Thyroid gland (tissue), 4 donors: ENCODE data around the gene TSSK1B. TPM values are rescaled to one million over a fixed set of nuclear protein-coding genes. Genes with fewer than 3 reads are reported as not detected.

Experiments used
- DNase-seq, 2 donors: peaks; one replicate each; pipeline ENCODE4 v3.0.0-alpha.2; 2019
- H3K27ac ChIP-seq, 3 donors: fragments of 200-600 bp; sonication (generic); 1 replicate in 2 of 3; 2 replicates in 1 of 3; pipeline ENCODE4 v1.5.1; 2016 to 2019; ENCODE audit warnings: mild to moderate bottlenecking in 1 of 3, moderate library complexity in 1 of 3
- H3K27me3 ChIP-seq: fragments of 200-600 bp; sonication (generic); one replicate; pipeline ENCODE4 v1.5.1; 2019
- H3K36me3 ChIP-seq, 2 donors: fragments of 200-600 bp; sonication (generic); one replicate each; pipeline ENCODE4 v1.5.1; 2016 to 2019
- H3K4me1 ChIP-seq, 2 donors: fragments of 200-600 bp; sonication (generic); one replicate each; pipeline ENCODE4 v1.5.1; 2017 to 2019
- H3K4me3 ChIP-seq, 3 donors: fragments of 200-600 bp; sonication (generic); replicated peaks in 1 of 3; 1 replicate in 2 of 3; 2 replicates in 1 of 3; pipeline ENCODE4 v1.5.1; 2016; ENCODE audit warnings: mild to moderate bottlenecking in 1 of 3
- H3K9me3 ChIP-seq: fragments of 200-600 bp; sonication (generic); one replicate; pipeline ENCODE4 v1.5.1; 2017
- POLR2A ChIP-seq, 2 donors: fragments of 450-650 bp; IDR thresholded peaks; one replicate each; pipeline ENCODE4 v1.6.1; 2017; ENCODE audit warnings: antibody characterized with exemption in 2 of 2, mild to moderate bottlenecking in 2 of 2, moderate library complexity in 1 of 2
- WGBS, 2 donors: methylation state at CpG; one replicate each; pipeline ENCODE4 v1.1.5; 2017; 5-methylcytosine and 5-hydroxymethylcytosine counted together
- intact Hi-C: fragments of 100-400 bp; cut with DNase I; formaldehyde crosslinking; loops from one replicate; pipeline ENCODE4 v1.15.1; 2023
- total RNA-seq, 4 donors: library from RNA; depleted of rRNA; stranded (reverse); fragments of >200 nt; gene quantifications; one replicate each; pipeline ENCODE4 v1.2.3, GENCODE V29; 2016
- TF ChIP-seq, protein P1 (sequence below), 6 experiments: fragments of 200-600 bp in 3 of 6; fragments of 450-650 bp in 3 of 6; sonication (generic) in 3 of 6; IDR thresholded peaks; one replicate each; pipeline ENCODE4 v1.5.1; 2016 to 2019; ENCODE audit warnings: antibody characterized with exemption in 6 of 6, mild to moderate bottlenecking in 2 of 6, inconsistent platforms in 1 of 6, moderate library complexity in 1 of 6

Gene TSSK1B
- total RNA-seq, 4 donors from 2014 or later, result 0.25 to 0.40 TPM; not detected in 2

DNA sequence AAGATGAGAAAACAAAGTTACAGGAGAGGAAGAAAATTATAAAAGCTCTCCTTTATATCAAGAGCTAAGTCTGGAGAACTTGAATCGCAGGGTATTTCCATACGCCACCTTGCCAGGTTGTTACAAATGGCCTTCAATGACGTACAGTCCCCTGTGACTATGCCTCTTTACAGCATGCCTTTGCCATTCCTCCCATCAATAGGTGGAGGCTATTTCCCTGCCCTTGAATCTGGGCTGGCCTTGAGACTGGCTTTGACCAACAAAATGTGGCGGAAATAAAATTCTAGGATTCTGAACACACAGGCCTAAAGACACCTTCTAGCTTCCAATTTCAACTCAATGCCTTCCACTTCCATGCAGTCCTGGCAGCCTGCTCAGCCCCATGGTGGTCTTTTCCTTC, 45.7 kb downstream of the TSSK1B start:
- H3K9me3 ChIP-seq, result no peaks in the 10 kb centered on the region
- H3K4me1 ChIP-seq, result no peaks in the 10 kb centered on the region
- H3K27ac ChIP-seq, result no peak overlapping the region
- intact Hi-C loops, result no loop called here
- H3K4me3 ChIP-seq, result no peak overlapping the region
- no peak for DNase-seq
- TF ChIP-seq, protein P1, sequence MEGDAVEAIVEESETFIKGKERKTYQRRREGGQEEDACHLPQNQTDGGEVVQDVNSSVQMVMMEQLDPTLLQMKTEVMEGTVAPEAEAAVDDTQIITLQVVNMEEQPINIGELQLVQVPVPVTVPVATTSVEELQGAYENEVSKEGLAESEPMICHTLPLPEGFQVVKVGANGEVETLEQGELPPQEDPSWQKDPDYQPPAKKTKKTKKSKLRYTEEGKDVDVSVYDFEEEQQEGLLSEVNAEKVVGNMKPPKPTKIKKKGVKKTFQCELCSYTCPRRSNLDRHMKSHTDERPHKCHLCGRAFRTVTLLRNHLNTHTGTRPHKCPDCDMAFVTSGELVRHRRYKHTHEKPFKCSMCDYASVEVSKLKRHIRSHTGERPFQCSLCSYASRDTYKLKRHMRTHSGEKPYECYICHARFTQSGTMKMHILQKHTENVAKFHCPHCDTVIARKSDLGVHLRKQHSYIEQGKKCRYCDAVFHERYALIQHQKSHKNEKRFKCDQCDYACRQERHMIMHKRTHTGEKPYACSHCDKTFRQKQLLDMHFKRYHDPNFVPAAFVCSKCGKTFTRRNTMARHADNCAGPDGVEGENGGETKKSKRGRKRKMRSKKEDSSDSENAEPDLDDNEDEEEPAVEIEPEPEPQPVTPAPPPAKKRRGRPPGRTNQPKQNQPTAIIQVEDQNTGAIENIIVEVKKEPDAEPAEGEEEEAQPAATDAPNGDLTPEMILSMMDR (IDR thresholded peaks at IDR 0.05), result no peak
- no peaks in the 10 kb centered on the region for H3K36me3 ChIP-seq
- H3K27me3 ChIP-seq, result no peaks in the 10 kb centered on the region
- WGBS, 2 donors, result 96 to 97% methylated on average over 4 of the region's 4 CpGs

DNA sequence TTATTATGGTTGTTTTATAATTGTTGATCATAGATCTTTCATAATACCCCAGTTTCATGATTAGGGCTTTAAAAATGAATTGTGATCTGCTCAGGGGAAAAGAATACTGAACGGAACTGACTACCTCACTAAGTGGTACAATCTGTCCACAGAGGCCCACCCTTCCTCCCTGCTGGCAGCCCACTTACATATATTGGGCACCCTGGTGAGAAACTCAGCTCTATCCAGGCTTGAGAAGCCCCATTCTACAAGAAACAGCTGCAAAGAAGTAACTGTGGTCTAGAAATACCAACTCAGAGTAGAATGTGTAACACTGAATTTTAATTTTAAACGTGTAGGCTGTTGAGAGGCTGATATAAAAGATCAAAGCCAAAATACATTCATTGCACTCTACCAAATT, 46.9 kb downstream of the TSSK1B start:
- TF ChIP-seq, protein P1 (IDR thresholded peaks at IDR 0.05), result no peak
- no peak for TF ChIP-seq POLR2A (IDR thresholded peaks at IDR 0.05)
- H3K4me3 ChIP-seq, result no peak overlapping the region
- no peak for DNase-seq
- no peaks in the 10 kb centered on the region for H3K9me3 ChIP-seq
- no peaks in the 10 kb centered on the region for H3K27me3 ChIP-seq
- no peaks in the 10 kb centered on the region for H3K36me3 ChIP-seq
- intact Hi-C loops, result no loop called here
- WGBS, 2 donors, result 83 to 92% methylated on average over 2 of the region's 2 CpGs
- H3K27ac ChIP-seq, result no peak overlapping the region
- no peaks in the 10 kb centered on the region for H3K4me1 ChIP-seq

DNA sequence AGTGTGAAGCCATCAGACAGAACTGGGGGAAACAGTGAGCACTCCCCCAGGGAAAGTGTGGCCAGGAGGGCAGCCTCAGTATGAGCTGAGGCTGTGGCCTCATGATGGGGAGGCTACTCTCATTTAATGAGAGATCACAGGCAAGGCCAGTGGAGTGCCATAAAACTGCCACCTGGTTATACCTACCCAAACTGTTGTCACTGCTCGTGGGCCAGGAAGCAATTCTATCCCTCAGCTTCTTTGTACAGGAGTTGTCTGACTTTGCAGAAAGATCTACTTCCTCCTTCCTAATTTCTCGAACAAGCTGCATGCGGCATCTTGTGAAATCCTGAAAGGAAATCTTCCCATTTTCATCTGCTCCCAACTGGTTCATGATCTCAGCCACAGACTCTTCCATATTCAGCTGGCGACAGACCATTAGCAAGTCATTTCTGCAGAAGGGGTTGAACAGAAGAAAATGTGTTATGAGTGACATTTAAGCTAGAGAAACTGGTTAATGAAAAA, 50.0 kb downstream of the TSSK1B start:
- TF ChIP-seq, protein P1 (IDR thresholded peaks at IDR 0.05), result no peak
- no peak for TF ChIP-seq POLR2A (IDR thresholded peaks at IDR 0.05)
- intact Hi-C loops, result no loop called here
- Histone ChIP-seq H3K4me1 (no peaks in the 10 kb centered on the region), H3K9me3 (no peaks in the 10 kb centered on the region), H3K27ac (no peak overlapping the region), H3K27me3 (no peaks in the 10 kb centered on the region), H3K4me3 (no peak overlapping the region), H3K36me3 (no peaks in the 10 kb centered on the region)
- 93 to 96% methylated on average over 4 of the region's 4 CpGs for WGBS, 2 donors
- DNase-seq, result no peak

DNA sequence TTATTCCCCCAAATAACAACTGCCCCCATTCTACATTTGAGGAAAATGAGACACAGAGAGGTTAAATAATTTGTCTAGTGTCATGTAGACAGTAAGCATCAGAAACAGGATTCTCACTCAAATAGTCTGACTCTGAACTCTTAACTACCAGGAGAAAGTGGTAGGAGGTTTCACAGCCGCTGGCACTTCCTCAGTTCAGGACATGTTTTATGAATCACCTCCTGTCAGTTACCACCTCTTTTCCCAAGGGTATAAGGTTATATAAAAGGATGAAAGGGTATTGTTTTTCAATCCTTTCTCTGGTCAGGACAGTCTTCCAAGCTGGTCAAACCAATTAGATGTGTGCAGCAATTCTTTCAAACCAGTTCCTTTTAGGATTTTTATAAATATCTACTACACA, 52.1 kb downstream of the TSSK1B start:
- no peak for TF ChIP-seq POLR2A (IDR thresholded peaks at IDR 0.05)
- TF ChIP-seq, protein P1 (IDR thresholded peaks at IDR 0.05), result no peak
- WGBS, 2 donors, result 72 to 75% methylated on average over 1 of the region's 1 CpG
- no peaks in the 10 kb centered on the region for H3K27me3 ChIP-seq
- no peaks in the 10 kb centered on the region for H3K9me3 ChIP-seq
- no peaks in the 10 kb centered on the region for H3K4me1 ChIP-seq
- intact Hi-C loops, result no loop called here
- H3K4me3 ChIP-seq, result no peak overlapping the region
- H3K36me3 ChIP-seq, result no peaks in the 10 kb centered on the region
- H3K27ac ChIP-seq, result no peak overlapping the region
- no peak for DNase-seq

Other genes with a start within 250 kb of the TSSK1B start
- 10 to 100 TPM in 3 of 4 donors, 1 to 10 TPM in 1; 5.1 to 22.3 (median 13.0) TPM for gene MCC, start 53.5 kb upstream of the TSSK1B start, total RNA-seq
- 10 to 100 TPM; 29.6 to 55.6 (median 41.7) TPM for gene YTHDC2, start 78.7 kb upstream of the TSSK1B start, total RNA-seq